Activated CD8-positive, alpha-beta memory T cell treated with anti-CD3 and anti-CD28 coated beads, Interleukin-2, amount 50 U/mL, for 24 hours (primary cell): ENCODE results near the gene SOX6.
"Not testable (repeated sequence)": the region's sequence is repeated elsewhere in the genome, so short reads cannot be mapped to it uniquely, and the experiment has no call there.

Experiments used
- DNase-seq: peaks from one replicate; pipeline ENCODE4 v3.0.0-alpha.2; 2020; ENCODE audit errors: extremely low read depth

Gene SOX6

GRCh38 chr11:15930442-15931025 is 425.8 kb downstream of the SOX6 start:
- DNase-seq = no peak

DNA sequence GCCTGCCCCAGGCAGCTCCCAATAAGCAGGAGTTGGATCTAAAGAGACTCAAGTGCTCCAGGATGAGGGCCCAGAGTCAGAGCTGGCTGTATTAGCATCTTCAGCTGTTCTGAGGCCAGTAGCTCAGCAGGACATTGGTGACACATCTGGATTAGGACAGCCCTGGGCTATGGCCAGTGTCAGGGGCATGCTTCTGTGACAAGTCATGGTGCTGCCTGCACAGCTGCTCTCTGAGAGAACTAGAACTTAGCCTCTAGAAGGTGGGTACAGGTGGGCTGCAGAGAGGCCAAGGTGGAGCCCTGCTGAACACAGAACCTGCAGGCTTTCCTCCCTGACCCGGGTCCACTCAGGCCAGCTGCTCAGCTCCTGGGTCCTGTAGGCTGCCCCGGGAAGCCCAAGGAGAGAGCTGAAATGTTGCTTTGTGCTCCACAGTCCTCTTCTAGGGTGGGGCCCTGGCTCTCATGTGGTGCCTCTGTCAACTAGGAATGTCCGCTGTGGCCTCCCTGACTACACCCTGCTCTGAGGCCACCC is 426.9 kb downstream of the SOX6 start:
- DNase-seq = no peak

GRCh38 chr11:15927864-15928217 is 428.5 kb downstream of the SOX6 start:
- no peak for DNase-seq

DNA sequence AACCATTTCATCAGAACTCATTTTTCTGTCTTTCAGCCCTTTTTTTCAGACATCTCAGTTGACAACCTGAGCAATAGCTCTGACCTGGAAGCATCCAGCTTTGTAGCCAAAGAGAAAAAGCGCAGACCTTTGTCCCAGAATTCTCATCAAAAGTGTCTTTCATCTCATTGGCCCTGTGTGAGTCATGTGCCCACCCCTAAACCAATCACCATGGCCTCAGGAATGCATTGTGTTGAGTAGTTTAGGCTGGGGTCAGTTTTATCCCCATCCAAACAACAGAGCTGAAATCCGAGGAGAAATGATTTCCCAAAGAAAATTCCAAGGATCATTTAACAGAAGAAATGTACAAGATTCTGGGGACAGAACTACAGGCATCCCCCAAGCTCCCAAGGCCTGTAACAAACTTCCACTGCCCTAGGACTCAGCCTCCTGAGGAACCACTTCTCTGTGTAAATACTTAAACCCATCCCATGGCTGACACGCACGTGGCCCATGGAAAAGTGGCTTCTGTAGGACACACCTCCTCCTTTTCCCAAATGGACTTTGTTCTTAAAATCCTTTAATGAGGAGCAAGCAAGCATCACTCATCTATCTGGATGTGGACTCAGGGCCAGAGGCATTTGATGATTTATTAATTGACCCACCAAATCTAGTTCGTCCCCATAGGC is 429.0 kb downstream of the SOX6 start:
- DNase-seq = no peak

DNA sequence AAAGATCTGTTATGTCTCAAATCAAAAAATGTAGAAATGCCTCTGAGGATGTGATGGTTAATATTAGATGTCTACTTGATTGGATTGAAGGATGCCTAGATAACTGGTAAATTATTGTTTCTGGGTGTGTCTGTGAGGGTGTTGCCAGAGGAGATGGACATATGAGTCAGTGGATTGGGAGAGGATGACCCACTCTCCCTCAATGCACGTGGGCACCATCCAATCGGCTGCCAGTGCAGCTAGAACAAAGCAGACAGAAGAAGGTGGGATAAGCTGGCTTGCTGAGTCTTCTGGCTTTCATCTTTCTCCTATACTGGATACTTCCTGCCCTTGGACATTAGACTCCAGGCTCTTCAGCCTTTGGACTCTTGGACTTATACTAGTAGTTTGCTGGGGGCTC is 430.3 kb downstream of the SOX6 start:
- no peak for DNase-seq

DNA sequence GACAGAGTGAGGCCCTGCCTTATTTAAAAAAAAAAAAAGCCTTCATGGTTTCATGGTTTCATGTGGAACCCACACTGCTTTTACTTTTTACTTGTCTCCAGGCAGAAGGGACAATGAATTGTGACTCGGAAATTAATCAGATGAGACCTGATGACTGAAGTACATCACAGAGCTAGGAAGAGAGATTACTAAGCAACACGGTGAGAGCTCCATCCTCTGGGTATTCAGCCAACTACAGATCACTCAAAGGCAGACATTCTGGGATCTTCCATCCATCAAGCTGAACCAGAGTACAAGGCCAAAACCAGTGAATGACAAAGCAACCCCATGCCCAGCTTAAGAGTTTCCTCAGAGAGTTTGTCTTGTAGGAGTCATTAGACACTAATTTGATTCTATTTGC is 433.2 kb downstream of the SOX6 start:
- DNase-seq = no peak

- DNase-seq = not testable (repeated sequence)
Observed at GRCh38 chr11:15922745-15923144, 433.6 kb downstream of the SOX6 start.

GRCh38 chr11:15920856-15921629 is 435.3 kb downstream of the SOX6 start:
- no peak for DNase-seq

DNA sequence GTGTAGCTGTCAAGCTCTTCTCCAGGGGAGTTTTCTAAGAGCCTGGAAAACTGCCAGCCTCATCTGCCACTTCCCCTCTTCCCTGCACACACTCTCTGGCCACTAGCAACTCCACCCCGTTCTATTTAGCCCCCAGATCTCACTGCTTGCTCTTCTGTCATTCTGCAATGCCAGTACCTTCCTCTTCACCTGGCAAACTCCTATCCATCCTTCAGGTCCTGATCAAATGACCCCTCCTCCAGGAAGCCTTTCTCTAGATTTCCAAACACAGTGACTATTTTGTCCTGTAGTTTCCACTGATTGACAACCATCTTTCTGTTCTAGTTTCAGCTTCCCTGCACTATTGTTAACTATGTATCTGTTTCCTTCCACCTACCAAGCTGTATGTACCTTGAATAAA is 437.7 kb downstream of the SOX6 start:
- no peak for DNase-seq

DNA sequence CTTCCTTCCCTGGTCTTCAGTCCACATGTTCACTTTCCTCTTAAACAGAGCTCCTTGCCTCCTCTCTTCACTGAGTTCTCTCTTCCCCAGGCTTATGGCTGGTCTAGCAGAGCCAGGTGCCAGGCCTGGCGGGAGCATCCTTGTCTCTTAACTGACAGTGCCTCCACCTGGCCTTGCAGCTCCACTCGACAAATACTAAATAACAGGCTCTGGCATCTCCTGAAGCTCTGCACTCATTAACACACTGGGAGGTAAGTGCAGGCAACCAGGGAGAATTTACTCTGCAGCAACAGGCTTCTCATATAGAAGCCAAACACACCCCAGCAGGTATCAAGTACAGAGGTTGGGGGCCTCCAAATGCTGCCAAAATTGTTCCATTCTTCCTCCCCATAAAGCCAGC is 438.1 kb downstream of the SOX6 start:
- DNase-seq = no peak
